OCI-LY3 (cell line): ENCODE results near the gene BCR.

Source experiments
- H2AFZ ChIP-seq: fragments of 200-600, 300-600 bp; shearing (Covaris generic); 2 replicates; pipeline ENCODE4 v1.6.0; 2014; ENCODE audit warnings: antibody characterized with exemption, low read depth, low read length
- H3K27ac ChIP-seq: fragments of 200-600, 300-600 bp; sonication (generic); 2 replicates; pipeline ENCODE4 v1.5.1; 2014; ENCODE audit warnings: mild to moderate bottlenecking, low read length, moderate library complexity, mixed read lengths
- H3K27me3 ChIP-seq: fragments of 200-600, 300-600 bp; sonication (generic); 2 replicates; pipeline ENCODE4 v1.6.1; 2014; ENCODE audit warnings: low read depth, low read length, mixed read lengths
- H3K36me3 ChIP-seq: fragments of 200-600, 300-600 bp; sonication (generic); replicated peaks from 2 replicates; pipeline ENCODE3; 2014; ENCODE audit warnings: low read depth, low read length, mixed read lengths
- H3K4me1 ChIP-seq: fragments of 300-600, 200-600 bp; sonication (generic); 2 replicates; pipeline ENCODE4 v1.6.1; 2014; ENCODE audit warnings: low read length, mixed read lengths
- H3K4me2 ChIP-seq: fragments of 200-600, 300-600 bp; sonication (generic); 2 replicates; pipeline ENCODE4 v1.6.1; 2014; ENCODE audit warnings: low read length, mixed read lengths
- H3K4me3 ChIP-seq: fragments of 300-600, 200-600 bp; sonication (generic); 2 replicates; pipeline ENCODE4 v1.5.1; 2014; ENCODE audit warnings: antibody characterized with exemption, mild to moderate bottlenecking, low read length, moderate library complexity
- H3K79me2 ChIP-seq: fragments of 300-600, 200-600 bp; shearing (Covaris generic); 2 replicates; pipeline ENCODE4 v1.6.1; 2014; ENCODE audit warnings: mild to moderate bottlenecking, low read length, mixed read lengths
- H3K9ac ChIP-seq: fragments of 300-600, 200-600 bp; shearing (Covaris generic); 2 replicates; pipeline ENCODE4 v1.6.0; 2014; ENCODE audit warnings: mild to moderate bottlenecking, low read length, moderate library complexity
- H3K9me3 ChIP-seq: fragments of 200-600, 300-600 bp; shearing (Covaris generic); 2 replicates; pipeline ENCODE4 v1.6.1; 2014; ENCODE audit warnings: low read length, mixed read lengths; ENCODE audit not compliant: insufficient read depth
- H4K20me1 ChIP-seq: fragments of 200-600, 300-600 bp; sonication (generic); 2 replicates; pipeline ENCODE4 v1.6.1; 2016; ENCODE audit warnings: low read length, mixed read lengths; ENCODE audit not compliant: insufficient read depth
- EZH2phosphoT487 ChIP-seq: fragments of 200-600 bp; shearing (Covaris generic); IDR thresholded peaks from 2 replicates; pipeline ENCODE4 v1.6.1; 2018; ENCODE audit warnings: antibody characterized with exemption, mixed run types, low read depth
- TF ChIP-seq, protein P1 (sequence below): fragments of 200-600, 300-600 bp; sonication (generic); IDR thresholded peaks from 2 replicates; pipeline ENCODE4 v1.5.1; 2014; ENCODE audit warnings: antibody characterized with exemption, low read length, low read depth

Gene BCR

DNA sequence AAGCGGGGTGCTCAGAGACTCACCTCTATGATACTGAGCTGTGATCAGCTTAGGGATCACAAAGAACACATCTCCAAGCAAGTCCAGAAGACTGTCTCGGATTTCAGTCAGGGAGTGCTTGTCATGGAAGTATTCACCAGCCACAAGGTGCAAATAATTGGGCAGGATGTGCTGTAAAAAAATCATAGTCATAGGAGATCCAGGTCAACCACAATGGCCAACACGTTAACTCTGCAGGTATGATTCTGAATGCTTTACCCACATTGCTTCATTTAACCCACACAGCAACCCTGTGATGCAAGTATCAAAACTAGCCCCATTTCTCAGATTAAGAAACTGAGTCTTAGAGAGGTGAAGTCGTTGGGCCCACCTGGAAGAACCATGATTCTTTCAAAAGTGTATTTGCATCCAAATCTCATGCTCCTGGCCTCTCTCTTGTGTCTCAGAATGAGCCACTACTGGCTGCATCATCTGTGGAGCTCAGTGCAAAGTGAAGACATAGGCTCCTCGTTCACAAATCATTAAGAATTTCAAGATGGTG is 179.3 kb downstream of the BCR start:
- Histone ChIP-seq H3K4me1 (no peaks in the 10 kb centered on the region), H3K4me2 (no peak overlapping the region), H3K27me3 (peaks cover 51% of the 10 kb centered on the region), H3K27ac (no peak overlapping the region), H3K9ac (no peak overlapping the region), H3K79me2 (no peaks in the 10 kb centered on the region), H3K4me3 (no peak overlapping the region), H4K20me1 (no peaks in the 10 kb centered on the region), H3K9me3 (no peaks in the 10 kb centered on the region), H3K36me3 (no peaks in the 10 kb centered on the region), H2AFZ (no peak overlapping the region)
- TF ChIP-seq EZH2phosphoT487 = no peak
- TF ChIP-seq, protein P1, sequence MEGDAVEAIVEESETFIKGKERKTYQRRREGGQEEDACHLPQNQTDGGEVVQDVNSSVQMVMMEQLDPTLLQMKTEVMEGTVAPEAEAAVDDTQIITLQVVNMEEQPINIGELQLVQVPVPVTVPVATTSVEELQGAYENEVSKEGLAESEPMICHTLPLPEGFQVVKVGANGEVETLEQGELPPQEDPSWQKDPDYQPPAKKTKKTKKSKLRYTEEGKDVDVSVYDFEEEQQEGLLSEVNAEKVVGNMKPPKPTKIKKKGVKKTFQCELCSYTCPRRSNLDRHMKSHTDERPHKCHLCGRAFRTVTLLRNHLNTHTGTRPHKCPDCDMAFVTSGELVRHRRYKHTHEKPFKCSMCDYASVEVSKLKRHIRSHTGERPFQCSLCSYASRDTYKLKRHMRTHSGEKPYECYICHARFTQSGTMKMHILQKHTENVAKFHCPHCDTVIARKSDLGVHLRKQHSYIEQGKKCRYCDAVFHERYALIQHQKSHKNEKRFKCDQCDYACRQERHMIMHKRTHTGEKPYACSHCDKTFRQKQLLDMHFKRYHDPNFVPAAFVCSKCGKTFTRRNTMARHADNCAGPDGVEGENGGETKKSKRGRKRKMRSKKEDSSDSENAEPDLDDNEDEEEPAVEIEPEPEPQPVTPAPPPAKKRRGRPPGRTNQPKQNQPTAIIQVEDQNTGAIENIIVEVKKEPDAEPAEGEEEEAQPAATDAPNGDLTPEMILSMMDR = no peak

DNA sequence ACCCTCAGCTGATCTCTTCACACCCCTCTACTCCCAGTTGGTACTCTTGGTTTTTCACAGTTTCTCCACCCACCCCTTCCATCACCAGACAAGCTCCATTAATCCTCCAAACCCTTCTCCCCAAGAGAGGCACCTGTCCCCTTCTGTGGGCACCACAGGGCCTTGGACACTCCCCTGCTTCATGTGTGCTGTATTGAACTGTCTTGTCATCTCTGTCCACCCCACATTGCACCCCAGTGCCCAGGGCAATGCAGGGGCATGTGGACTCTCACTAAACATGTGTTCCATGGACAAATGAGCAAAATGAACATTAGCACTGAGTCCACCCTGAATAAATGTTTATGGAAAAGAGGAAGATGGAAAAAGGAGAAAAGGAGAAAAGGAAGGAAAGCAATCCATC is 181.4 kb downstream of the BCR start:
- H3K36me3 ChIP-seq = no peaks in the 10 kb centered on the region
- H3K27me3 ChIP-seq = peaks cover 49% of the 10 kb centered on the region
- no peak overlapping the region for H3K9ac ChIP-seq
- H2AFZ ChIP-seq = no peak overlapping the region
- no peaks in the 10 kb centered on the region for H3K9me3 ChIP-seq
- no peak overlapping the region for H3K27ac ChIP-seq
- no peak overlapping the region for H3K4me3 ChIP-seq
- H4K20me1 ChIP-seq = no peaks in the 10 kb centered on the region
- H3K4me2 ChIP-seq = no peak overlapping the region
- no peaks in the 10 kb centered on the region for H3K4me1 ChIP-seq
- H3K79me2 ChIP-seq = no peaks in the 10 kb centered on the region
- TF ChIP-seq, protein P1 = no peak
- TF ChIP-seq EZH2phosphoT487 = no peak

DNA sequence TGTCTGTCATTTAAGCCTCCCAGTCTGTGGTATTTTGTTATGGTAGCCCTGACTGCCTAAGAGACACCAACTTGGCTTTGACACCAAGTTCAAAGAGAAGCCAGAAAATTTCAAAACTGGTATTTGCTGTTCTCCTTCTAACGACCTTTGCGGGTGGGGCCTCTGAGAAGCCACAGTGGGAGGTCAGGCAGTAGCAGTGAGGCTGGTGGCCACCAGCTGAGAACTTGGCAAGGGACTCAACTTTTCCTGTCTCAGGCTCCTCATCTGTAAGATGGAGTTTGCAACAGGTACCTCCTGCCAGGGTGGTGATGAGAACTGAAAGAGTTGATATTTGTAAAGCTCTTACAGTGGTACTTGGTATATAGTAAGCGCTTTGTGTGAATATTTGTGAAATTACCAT is 183.4 kb downstream of the BCR start:
- Histone ChIP-seq H3K9ac (no peak overlapping the region), H3K4me2 (no peak overlapping the region), H4K20me1 (no peaks in the 10 kb centered on the region), H3K4me1 (no peaks in the 10 kb centered on the region), H3K9me3 (no peaks in the 10 kb centered on the region), H2AFZ (no peak overlapping the region), H3K4me3 (no peak overlapping the region), H3K79me2 (no peaks in the 10 kb centered on the region), H3K36me3 (no peaks in the 10 kb centered on the region), H3K27me3 (peaks cover 58% of the 10 kb centered on the region), H3K27ac (no peak overlapping the region)
- TF ChIP-seq, protein P1 = no peak
- no peak for TF ChIP-seq EZH2phosphoT487

DNA sequence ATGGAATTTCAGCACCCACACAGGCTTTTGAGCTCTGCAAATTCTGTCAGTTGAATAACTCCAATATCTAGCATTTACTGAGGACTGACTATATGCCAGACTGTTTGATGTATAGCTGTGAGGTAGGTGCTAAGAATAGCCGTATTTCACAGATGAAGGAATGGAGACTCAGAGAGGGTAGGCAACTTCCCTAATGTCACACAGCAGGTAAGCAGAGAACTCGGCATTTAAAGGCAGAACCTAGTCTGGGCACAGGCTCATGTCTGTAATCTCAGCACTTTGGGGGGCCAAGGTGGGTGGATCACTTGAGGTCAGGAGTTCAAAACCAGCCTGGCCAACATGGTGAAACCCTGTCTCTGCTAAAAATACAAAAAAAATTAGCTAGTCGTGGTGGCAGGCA is 184.1 kb downstream of the BCR start:
- no peak overlapping the region for H3K9ac ChIP-seq
- no peaks in the 10 kb centered on the region for H3K4me1 ChIP-seq
- H3K27ac ChIP-seq = no peak overlapping the region
- no peak overlapping the region for H3K4me2 ChIP-seq
- peaks cover 60% of the 10 kb centered on the region for H3K27me3 ChIP-seq
- H3K36me3 ChIP-seq = no peaks in the 10 kb centered on the region
- H4K20me1 ChIP-seq = no peaks in the 10 kb centered on the region
- H3K79me2 ChIP-seq = no peaks in the 10 kb centered on the region
- H3K4me3 ChIP-seq = no peak overlapping the region
- H2AFZ ChIP-seq = no peak overlapping the region
- H3K9me3 ChIP-seq = no peaks in the 10 kb centered on the region
- TF ChIP-seq EZH2phosphoT487 = no peak
- TF ChIP-seq, protein P1 = no peak
